ENCODE measurements around the gene CNTD1. TPM values are rescaled to one million over a fixed set of nuclear protein-coding genes. Genes with fewer than 3 reads are reported as not detected.

The CNTD1 gene
- total and polyA plus RNA-seq, 12 donors: 0.11 to 0.42 (median 0.29) TPM; not detected in 7

GRCh38 chr17:42814633-42815399 lies 16.2 kb downstream of the CNTD1 start:
- ATAC-seq (peak in 7 of 8 donors; percentile 43 to 73 (median 52)), DNase-seq (no peak)
- peaks cover 0 to 16% (median 11%) of the 10 kb centered on the region in 9 donors for H3K4me1 ChIP-seq
- H3K4me3 ChIP-seq: no peak overlapping the region
- 33 to 42% methylated on average over 8 of the region's 8 CpGs for WGBS, 2 donors
- TF ChIP-seq CTCF (IDR thresholded peaks at IDR 0.05): no peak
- H3K9me3 ChIP-seq: no peaks in the 10 kb centered on the region
- no peaks in the 10 kb centered on the region for H3K27me3 ChIP-seq
- peak overlapping the region in 5 of 10 donors; percentile 19 to 54 (median 49) for H3K27ac ChIP-seq
- intact Hi-C loops (cut with DNase I): no loop called here
- H3K36me3 ChIP-seq: peaks cover 3 to 100% (median 81%) of the 10 kb centered on the region in 9 donors

- Histone ChIP-seq H3K27me3 (no peaks in the 10 kb centered on the region), H3K4me1 (peaks cover 0 to 24% (median 17%) of the 10 kb centered on the region in 9 donors), H3K4me3 (no peak overlapping the region), H3K9me3 (no peaks in the 10 kb centered on the region), H3K36me3 (peaks cover 0 to 100% (median 69%) of the 10 kb centered on the region in 9 donors), H3K27ac (no peak overlapping the region)
- 53 to 76% methylated on average over 1 of the region's 1 CpG for WGBS, 2 donors
- intact Hi-C loops (cut with DNase I): no loop called here
- ATAC-seq: no peak
- TF ChIP-seq CTCF (IDR thresholded peaks at IDR 0.05): no peak
- no peak for DNase-seq
Observed at GRCh38 chr17:42817866-42818265, 19.2 kb downstream of the CNTD1 start.

- TF ChIP-seq CTCF (IDR thresholded peaks at IDR 0.05): no peak
- intact Hi-C loops (cut with DNase I): no loop called here
- no peak for DNase-seq
- H3K9me3 ChIP-seq: no peaks in the 10 kb centered on the region
- H3K36me3 ChIP-seq: peaks cover 0 to 95% (median 63%) of the 10 kb centered on the region in 9 donors
- no peaks in the 10 kb centered on the region for H3K27me3 ChIP-seq
- H3K4me3 ChIP-seq: no peak overlapping the region
- WGBS, 2 donors: 59 to 61% methylated on average over 5 of the region's 5 CpGs
- H3K27ac ChIP-seq: no peak overlapping the region
- peaks cover 5 to 30% (median 22%) of the 10 kb centered on the region in 9 donors for H3K4me1 ChIP-seq
- ATAC-seq: peak in 1 of 8 donors; percentile 32
Observed at GRCh38 chr17:42818379-42818778, 19.7 kb downstream of the CNTD1 start.

GRCh38 chr17:42819939-42820535 lies 21.4 kb downstream of the CNTD1 start:
- peaks cover 5 to 28% (median 20%) of the 10 kb centered on the region in 9 donors for H3K4me1 ChIP-seq
- 26 to 32% methylated on average over 2 of the region's 2 CpGs for WGBS, 2 donors
- ATAC-seq (no peak), DNase-seq (peak; percentile 23 to 40)
- H3K9me3 ChIP-seq: no peaks in the 10 kb centered on the region
- H3K4me3 ChIP-seq: no peak overlapping the region
- intact Hi-C loops (cut with DNase I): loop anchor here in 7 of 10 donors (5.0 to 10.0 kb wide), 4 partner anchors 48 to 245 kb away; partner anchors contain the start of genes PSMC3IP (in 2 of the 7) and VPS25 (in 1 of the 7)
- H3K27me3 ChIP-seq: no peaks in the 10 kb centered on the region
- H3K27ac ChIP-seq: no peak overlapping the region
- peaks cover 0 to 78% (median 49%) of the 10 kb centered on the region in 9 donors for H3K36me3 ChIP-seq
- peak; percentile 28 to 78 (median 65) for TF ChIP-seq CTCF (IDR thresholded peaks at IDR 0.05)
